GM12873 (cell line): ENCODE data around the gene CDKAL1.

Source experiments
- TF ChIP-seq, protein P1 (sequence below): IDR thresholded peaks from 2 replicates; pipeline ENCODE4 v1.5.1; 2012; ENCODE audit warnings: low read depth, mild to moderate bottlenecking, moderate library complexity, low read length, control low read depth; ENCODE audit not compliant: insufficient read depth; ENCODE audit errors: missing control alignments

CDKAL1 gene

GRCh38 chr6:20911712-20912111, 377.5 kb downstream of the CDKAL1 start:
- TF ChIP-seq, protein P1, sequence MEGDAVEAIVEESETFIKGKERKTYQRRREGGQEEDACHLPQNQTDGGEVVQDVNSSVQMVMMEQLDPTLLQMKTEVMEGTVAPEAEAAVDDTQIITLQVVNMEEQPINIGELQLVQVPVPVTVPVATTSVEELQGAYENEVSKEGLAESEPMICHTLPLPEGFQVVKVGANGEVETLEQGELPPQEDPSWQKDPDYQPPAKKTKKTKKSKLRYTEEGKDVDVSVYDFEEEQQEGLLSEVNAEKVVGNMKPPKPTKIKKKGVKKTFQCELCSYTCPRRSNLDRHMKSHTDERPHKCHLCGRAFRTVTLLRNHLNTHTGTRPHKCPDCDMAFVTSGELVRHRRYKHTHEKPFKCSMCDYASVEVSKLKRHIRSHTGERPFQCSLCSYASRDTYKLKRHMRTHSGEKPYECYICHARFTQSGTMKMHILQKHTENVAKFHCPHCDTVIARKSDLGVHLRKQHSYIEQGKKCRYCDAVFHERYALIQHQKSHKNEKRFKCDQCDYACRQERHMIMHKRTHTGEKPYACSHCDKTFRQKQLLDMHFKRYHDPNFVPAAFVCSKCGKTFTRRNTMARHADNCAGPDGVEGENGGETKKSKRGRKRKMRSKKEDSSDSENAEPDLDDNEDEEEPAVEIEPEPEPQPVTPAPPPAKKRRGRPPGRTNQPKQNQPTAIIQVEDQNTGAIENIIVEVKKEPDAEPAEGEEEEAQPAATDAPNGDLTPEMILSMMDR = no peak

DNA sequence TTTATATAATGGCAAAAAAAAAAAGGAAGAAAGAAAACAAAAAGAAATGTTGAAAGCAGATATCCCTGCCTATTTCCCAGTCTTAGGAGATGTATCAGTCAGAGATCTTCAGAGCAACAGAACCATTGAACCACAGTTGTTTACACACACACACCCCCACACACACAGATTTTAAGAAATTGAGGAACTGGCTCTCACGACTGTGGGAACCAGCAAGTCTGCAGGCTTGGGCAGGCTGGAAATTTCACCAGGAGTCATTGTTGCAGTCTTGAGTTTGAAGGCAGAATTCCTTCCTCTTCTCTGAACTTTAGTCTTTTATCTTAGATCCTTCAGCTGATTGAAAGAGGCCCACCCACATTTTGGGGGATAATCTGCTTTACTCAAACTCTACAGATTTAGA, 380.9 kb downstream of the CDKAL1 start:
- TF ChIP-seq, protein P1 = no peak

- TF ChIP-seq, protein P1 = no peak
Measured at GRCh38 chr6:20915626-20916025, 381.4 kb downstream of the CDKAL1 start.

DNA sequence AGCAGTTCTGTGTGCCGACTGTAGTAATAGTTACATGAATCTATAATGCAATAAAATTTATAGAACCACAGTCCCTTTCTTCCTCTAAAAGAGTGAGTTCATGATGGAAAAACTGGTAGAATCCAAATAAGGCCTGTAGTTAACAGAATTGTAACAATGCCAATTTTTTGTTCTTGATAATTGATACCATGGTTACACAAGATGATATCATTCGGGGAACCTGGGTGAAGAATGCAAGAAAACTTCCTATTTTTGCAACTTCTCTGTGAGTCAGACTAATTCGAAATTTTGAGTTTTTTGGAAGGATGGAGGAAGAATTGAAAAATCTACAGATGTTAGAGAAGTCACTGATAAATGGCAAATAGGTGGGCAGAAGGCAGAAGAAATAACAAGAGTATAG, 381.8 kb downstream of the CDKAL1 start:
- TF ChIP-seq, protein P1 = no peak

GRCh38 chr6:20918868-20919267, 384.6 kb downstream of the CDKAL1 start:
- TF ChIP-seq, protein P1 = no peak

DNA sequence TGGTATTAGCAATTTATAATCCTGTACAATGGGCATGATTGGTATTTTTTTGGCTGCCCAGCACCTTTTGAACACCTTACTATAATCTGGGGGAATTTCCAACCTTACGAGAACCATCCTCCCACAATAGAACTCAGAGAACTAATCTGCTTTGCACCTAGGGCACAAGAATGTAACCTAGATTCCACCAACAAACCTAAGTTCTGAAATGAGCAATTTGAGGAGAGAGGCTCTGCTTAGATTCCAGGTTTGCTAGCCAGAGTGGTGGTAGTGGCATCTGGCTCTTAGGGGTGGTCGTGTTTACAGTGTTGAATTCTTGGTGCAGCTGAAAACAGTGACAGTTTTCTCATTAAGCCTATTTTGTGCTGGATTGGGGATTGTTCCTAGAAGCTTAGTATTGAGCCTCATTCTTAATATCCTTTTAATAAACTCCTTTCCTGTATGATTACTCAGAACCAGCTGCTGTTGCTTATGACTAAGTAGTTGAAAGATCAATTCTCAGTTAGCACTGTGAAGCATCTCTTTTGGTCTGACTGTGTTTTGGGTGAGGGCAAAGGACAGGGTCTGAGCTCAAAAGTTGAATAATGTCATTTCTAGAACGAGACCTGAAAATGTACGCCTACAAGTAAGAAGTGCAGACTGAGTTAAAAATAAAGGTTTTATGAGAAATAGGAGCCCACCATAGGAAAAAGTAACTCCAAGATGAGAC, 385.6 kb downstream of the CDKAL1 start:
- TF ChIP-seq, protein P1 = no peak

DNA sequence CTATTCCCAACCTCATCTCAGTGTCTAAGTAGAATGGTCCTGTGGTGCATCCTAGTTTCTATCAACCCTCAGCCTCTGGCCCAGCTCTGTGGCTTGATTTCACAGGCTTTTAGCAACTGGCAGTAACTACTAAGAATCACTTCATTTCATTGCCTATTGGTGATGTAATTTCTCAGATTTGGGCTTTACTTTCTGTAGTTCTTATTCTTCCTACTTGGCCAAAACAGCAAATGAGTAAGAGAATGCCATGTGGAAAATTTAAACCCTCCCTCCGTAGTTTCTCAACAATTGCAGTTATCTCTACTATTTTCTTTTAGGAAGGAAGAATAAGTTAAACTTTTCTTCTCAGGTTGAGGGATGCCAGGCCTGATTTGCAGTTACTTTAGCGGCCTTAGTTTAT, 387.3 kb downstream of the CDKAL1 start:
- TF ChIP-seq, protein P1 = no peak
